GM23338 (cell line): ENCODE results near the gene OR10A4. TPM values are rescaled to one million over a fixed set of nuclear protein-coding genes. Genes with fewer than 3 reads are reported as not detected.

Experiments
- ATAC-seq: fragments of 200-7000 bp; cut with Tn5 transposase; 3 replicates; pipeline ENCODE4 v1.9.1; 2020
- DNase-seq: peaks from one replicate; pipeline ENCODE4 v3.0.0-alpha.2; 2015; ENCODE audit warnings: low spot score
- H2AFZ ChIP-seq: fragments of 200-600 bp; sonication (generic); 2 replicates; pipeline ENCODE4 v1.8.0; 2016; ENCODE audit warnings: antibody characterized with exemption, mild to moderate bottlenecking, moderate library complexity
- H3F3A ChIP-seq: fragments of 200-600 bp; sonication (generic); replicated peaks from 2 replicates; pipeline ENCODE4 v1.8.0; 2017; ENCODE audit warnings: antibody characterized with exemption, mixed run types, low read depth
- H3K27ac ChIP-seq: fragments of 200-600 bp; sonication (generic); 2 replicates; pipeline ENCODE4 v1.6.1; 2016; ENCODE audit warnings: low read depth
- H3K27me3 ChIP-seq: fragments of 200-600 bp; sonication (generic); 2 replicates; pipeline ENCODE4 v1.8.0; 2016; ENCODE audit warnings: mild to moderate bottlenecking, mixed run types, moderate library complexity; ENCODE audit not compliant: insufficient read depth
- H3K36me3 ChIP-seq: fragments of 200-600 bp; sonication (generic); 2 replicates; pipeline ENCODE4 v1.8.0; 2016; ENCODE audit warnings: mild to moderate bottlenecking; ENCODE audit not compliant: insufficient read depth
- H3K4me1 ChIP-seq: fragments of 200-600 bp; sonication (generic); 2 replicates; pipeline ENCODE4 v1.8.0; 2016; ENCODE audit warnings: mild to moderate bottlenecking, moderate library complexity; ENCODE audit not compliant: insufficient read depth
- H3K4me2 ChIP-seq: fragments of 200-600 bp; sonication (generic); 2 replicates; pipeline ENCODE4 v1.7.1; 2017; ENCODE audit warnings: mixed run types
- H3K4me3 ChIP-seq: fragments of 200-600 bp; sonication (generic); 2 replicates; pipeline ENCODE4 v1.6.1; 2016; ENCODE audit warnings: mixed run types
- H3K79me2 ChIP-seq: fragments of 200-600 bp; sonication (generic); replicated peaks from 2 replicates; pipeline ENCODE4 v1.8.0; 2017; ENCODE audit warnings: mild to moderate bottlenecking; ENCODE audit not compliant: insufficient read depth
- H3K9me2 ChIP-seq: fragments of 200-600 bp; sonication (generic); 2 replicates; pipeline ENCODE4 v1.8.0; 2017; ENCODE audit not compliant: insufficient read depth
- H4K20me1 ChIP-seq: fragments of 200-600 bp; sonication (generic); replicated peaks from 2 replicates; pipeline ENCODE4 v1.8.0; 2017; ENCODE audit warnings: mild to moderate bottlenecking; ENCODE audit not compliant: insufficient read depth
- H3K27ac Mint-ChIP-seq: 2 replicates; pipeline ENCODE4 v1.8.0; 2020; ENCODE audit warnings: inconsistent platforms, mild to moderate bottlenecking, moderate library complexity, mixed read lengths
- H3K27me3 Mint-ChIP-seq: 3 replicates; pipeline ENCODE4 v1.8.0; 2022; ENCODE audit warnings: low read depth, mild to moderate bottlenecking, moderate library complexity, mixed read lengths, inconsistent platforms; ENCODE audit not compliant: insufficient read depth, poor library complexity
- H3K36me3 Mint-ChIP-seq: 3 replicates; pipeline ENCODE4 v1.8.0; 2021; ENCODE audit warnings: low read depth, mild to moderate bottlenecking, inconsistent platforms, moderate library complexity, mixed read lengths
- H3K4me1 Mint-ChIP-seq: 3 replicates; pipeline ENCODE4 v1.8.0; 2020; ENCODE audit warnings: mild to moderate bottlenecking, inconsistent platforms, mixed read lengths
- H3K4me3 Mint-ChIP-seq: 3 replicates; pipeline ENCODE4 v1.8.0; 2021; ENCODE audit warnings: moderate library complexity, mild to moderate bottlenecking, inconsistent platforms, mixed read lengths
- H3K9me3 Mint-ChIP-seq: 3 replicates; pipeline ENCODE4 v1.8.0; 2020; ENCODE audit warnings: moderate library complexity, mild to moderate bottlenecking, inconsistent platforms, mixed read lengths
- CREB1 ChIP-seq: fragments of 250-450 bp; sonication (Bioruptor Pico); IDR thresholded peaks from 2 replicates; pipeline ENCODE4 v1.5.0; 2020; ENCODE audit warnings: low read depth, mild to moderate bottlenecking, moderate library complexity
- EZH2 ChIP-seq: fragments of 200-600 bp; sonication (generic); IDR thresholded peaks from one replicate; pipeline ENCODE4 v1.8.0; 2017; ENCODE audit warnings: antibody characterized with exemption, mild to moderate bottlenecking, low read depth; ENCODE audit not compliant: unreplicated experiment
- JUNB ChIP-seq: IDR thresholded peaks from one replicate; pipeline ENCODE4 v1.6.1; 2016; ENCODE audit warnings: antibody characterized with exemption; ENCODE audit not compliant: unreplicated experiment
- NANOG ChIP-seq: IDR thresholded peaks from 2 replicates; pipeline ENCODE4 v1.6.1; 2016; ENCODE audit warnings: antibody characterized with exemption, borderline replicate concordance
- POLR2AphosphoS5 ChIP-seq: IDR thresholded peaks from 2 replicates; pipeline ENCODE4 v1.6.1; 2016; ENCODE audit warnings: antibody characterized with exemption, low read depth
- REST ChIP-seq: IDR thresholded peaks from one replicate; pipeline ENCODE4 v1.6.1; 2018; ENCODE audit warnings: antibody characterized with exemption; ENCODE audit not compliant: unreplicated experiment
- ZNF114 ChIP-seq: fragments of 250-450 bp; sonication (Bioruptor Pico); IDR thresholded peaks from 2 replicates; pipeline ENCODE4 v1.5.0; 2020; ENCODE audit warnings: mild to moderate bottlenecking, moderate library complexity
- ZNF331 ChIP-seq: fragments of 250-450 bp; sonication (Bioruptor Pico); IDR thresholded peaks from 2 replicates; pipeline ENCODE4 v1.5.0; 2020; ENCODE audit warnings: low read depth, mild to moderate bottlenecking, moderate library complexity
- polyA plus RNA-seq: library from polyadenylated mRNA; unstranded; fragments of >200 nt; fragmentation: Nextera tagmentation; extraction: Ambion mirVana; gene quantifications from 2 replicates; pipeline ENCODE4 v1.2.1, GENCODE V29; 2016
- total RNA-seq: library from RNA; depleted of rRNA; stranded (reverse); fragments of >200 nt; shearing (Covaris generic); gene quantifications from 2 replicates; pipeline ENCODE4 v1.2.3, GENCODE V29; 2014
- TF ChIP-seq, protein P1 (sequence below): IDR thresholded peaks from 2 replicates; pipeline ENCODE4 v1.6.1; 2016; ENCODE audit warnings: antibody characterized with exemption
- TF ChIP-seq, protein P2 (sequence below): fragments of 250-450 bp; sonication (Bioruptor Pico); IDR thresholded peaks from 2 replicates; pipeline ENCODE4 v1.5.0; 2020; ENCODE audit warnings: mild to moderate bottlenecking, moderate library complexity

OR10A4 gene
- total and polyA plus RNA-seq, 2 experiments from 2014 or later, result 0.21 TPM; not detected in 1

DNA sequence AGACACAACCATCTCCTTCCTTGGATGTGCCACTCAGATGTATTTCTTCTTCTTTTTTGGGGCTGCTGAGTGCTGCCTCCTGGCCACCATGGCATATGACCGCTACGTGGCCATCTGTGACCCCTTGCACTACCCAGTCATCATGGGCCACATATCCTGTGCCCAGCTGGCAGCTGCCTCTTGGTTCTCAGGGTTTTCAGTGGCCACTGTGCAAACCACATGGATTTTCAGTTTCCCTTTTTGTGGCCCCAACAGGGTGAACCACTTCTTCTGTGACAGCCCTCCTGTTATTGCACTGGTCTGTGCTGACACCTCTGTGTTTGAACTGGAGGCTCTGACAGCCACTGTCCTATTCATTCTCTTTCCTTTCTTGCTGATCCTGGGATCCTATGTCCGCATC is 489 bp downstream of the OR10A4 start:
- H3K4me2 ChIP-seq, result no peak overlapping the region
- no peaks in the 10 kb centered on the region for H3K4me1 Mint-ChIP-seq
- H3K4me3 ChIP-seq, result no peak overlapping the region
- H2AFZ ChIP-seq, result no peak overlapping the region
- H3K27me3 ChIP-seq, result no peaks in the 10 kb centered on the region
- H3K4me3 Mint-ChIP-seq, result no peak overlapping the region
- H3K36me3 Mint-ChIP-seq, result no peaks in the 10 kb centered on the region
- 0 out of 3 replicates have a peak, but pooled peaks cover 3% of the 10 kb centered on the region for H3K9me3 Mint-ChIP-seq
- ATAC-seq (no peak), DNase-seq (no peak)
- H3F3A ChIP-seq, result no peaks in the 10 kb centered on the region
- H3K27me3 Mint-ChIP-seq, result no peaks in the 10 kb centered on the region
- no peaks in the 10 kb centered on the region for H4K20me1 ChIP-seq
- no peaks in the 10 kb centered on the region for H3K9me2 ChIP-seq
- H3K27ac ChIP-seq, result no peak overlapping the region
- no peak overlapping the region for H3K27ac Mint-ChIP-seq
- H3K4me1 ChIP-seq, result no peaks in the 10 kb centered on the region
- no peak for TF ChIP-seq NANOG
- TF ChIP-seq ZNF331, result no peak
- no peaks in the 10 kb centered on the region for H3K36me3 ChIP-seq
- no peaks in the 10 kb centered on the region for H3K79me2 ChIP-seq

- Histone ChIP-seq H3K36me3 (no peaks in the 10 kb centered on the region), H3K79me2 (no peaks in the 10 kb centered on the region), H3K4me2 (no peak overlapping the region), H3K9me2 (no peaks in the 10 kb centered on the region), H3K4me3 (no peak overlapping the region), H3K27ac (no peak overlapping the region), H4K20me1 (no peaks in the 10 kb centered on the region), H3K27me3 (no peaks in the 10 kb centered on the region), H3K4me1 (peaks cover 4% of the 10 kb centered on the region; the same call in 1 of the 2 replicates), H2AFZ (no peak overlapping the region), H3F3A (no peaks in the 10 kb centered on the region)
- Mint-ChIP-seq H3K4me1 (no peaks in the 10 kb centered on the region), H3K4me3 (no peak overlapping the region), H3K27ac (no peak overlapping the region), H3K36me3 (no peaks in the 10 kb centered on the region), H3K9me3 (no peaks in the 10 kb centered on the region; the same call in 1 of the 3 replicates), H3K27me3 (no peaks in the 10 kb centered on the region)
- no peak for DNase-seq
- no peak for ATAC-seq
- TF ChIP-seq CREB1 (CRISPR knock-in tag) (no peak), ZNF114 (no peak), EZH2 (no peak), POLR2AphosphoS5 (no peak), JUNB (no peak), REST (no peak), ZNF331 (no peak)
- TF ChIP-seq, protein P1, sequence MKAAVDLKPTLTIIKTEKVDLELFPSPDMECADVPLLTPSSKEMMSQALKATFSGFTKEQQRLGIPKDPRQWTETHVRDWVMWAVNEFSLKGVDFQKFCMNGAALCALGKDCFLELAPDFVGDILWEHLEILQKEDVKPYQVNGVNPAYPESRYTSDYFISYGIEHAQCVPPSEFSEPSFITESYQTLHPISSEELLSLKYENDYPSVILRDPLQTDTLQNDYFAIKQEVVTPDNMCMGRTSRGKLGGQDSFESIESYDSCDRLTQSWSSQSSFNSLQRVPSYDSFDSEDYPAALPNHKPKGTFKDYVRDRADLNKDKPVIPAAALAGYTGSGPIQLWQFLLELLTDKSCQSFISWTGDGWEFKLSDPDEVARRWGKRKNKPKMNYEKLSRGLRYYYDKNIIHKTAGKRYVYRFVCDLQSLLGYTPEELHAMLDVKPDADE, result no peak
- TF ChIP-seq, protein P2, sequence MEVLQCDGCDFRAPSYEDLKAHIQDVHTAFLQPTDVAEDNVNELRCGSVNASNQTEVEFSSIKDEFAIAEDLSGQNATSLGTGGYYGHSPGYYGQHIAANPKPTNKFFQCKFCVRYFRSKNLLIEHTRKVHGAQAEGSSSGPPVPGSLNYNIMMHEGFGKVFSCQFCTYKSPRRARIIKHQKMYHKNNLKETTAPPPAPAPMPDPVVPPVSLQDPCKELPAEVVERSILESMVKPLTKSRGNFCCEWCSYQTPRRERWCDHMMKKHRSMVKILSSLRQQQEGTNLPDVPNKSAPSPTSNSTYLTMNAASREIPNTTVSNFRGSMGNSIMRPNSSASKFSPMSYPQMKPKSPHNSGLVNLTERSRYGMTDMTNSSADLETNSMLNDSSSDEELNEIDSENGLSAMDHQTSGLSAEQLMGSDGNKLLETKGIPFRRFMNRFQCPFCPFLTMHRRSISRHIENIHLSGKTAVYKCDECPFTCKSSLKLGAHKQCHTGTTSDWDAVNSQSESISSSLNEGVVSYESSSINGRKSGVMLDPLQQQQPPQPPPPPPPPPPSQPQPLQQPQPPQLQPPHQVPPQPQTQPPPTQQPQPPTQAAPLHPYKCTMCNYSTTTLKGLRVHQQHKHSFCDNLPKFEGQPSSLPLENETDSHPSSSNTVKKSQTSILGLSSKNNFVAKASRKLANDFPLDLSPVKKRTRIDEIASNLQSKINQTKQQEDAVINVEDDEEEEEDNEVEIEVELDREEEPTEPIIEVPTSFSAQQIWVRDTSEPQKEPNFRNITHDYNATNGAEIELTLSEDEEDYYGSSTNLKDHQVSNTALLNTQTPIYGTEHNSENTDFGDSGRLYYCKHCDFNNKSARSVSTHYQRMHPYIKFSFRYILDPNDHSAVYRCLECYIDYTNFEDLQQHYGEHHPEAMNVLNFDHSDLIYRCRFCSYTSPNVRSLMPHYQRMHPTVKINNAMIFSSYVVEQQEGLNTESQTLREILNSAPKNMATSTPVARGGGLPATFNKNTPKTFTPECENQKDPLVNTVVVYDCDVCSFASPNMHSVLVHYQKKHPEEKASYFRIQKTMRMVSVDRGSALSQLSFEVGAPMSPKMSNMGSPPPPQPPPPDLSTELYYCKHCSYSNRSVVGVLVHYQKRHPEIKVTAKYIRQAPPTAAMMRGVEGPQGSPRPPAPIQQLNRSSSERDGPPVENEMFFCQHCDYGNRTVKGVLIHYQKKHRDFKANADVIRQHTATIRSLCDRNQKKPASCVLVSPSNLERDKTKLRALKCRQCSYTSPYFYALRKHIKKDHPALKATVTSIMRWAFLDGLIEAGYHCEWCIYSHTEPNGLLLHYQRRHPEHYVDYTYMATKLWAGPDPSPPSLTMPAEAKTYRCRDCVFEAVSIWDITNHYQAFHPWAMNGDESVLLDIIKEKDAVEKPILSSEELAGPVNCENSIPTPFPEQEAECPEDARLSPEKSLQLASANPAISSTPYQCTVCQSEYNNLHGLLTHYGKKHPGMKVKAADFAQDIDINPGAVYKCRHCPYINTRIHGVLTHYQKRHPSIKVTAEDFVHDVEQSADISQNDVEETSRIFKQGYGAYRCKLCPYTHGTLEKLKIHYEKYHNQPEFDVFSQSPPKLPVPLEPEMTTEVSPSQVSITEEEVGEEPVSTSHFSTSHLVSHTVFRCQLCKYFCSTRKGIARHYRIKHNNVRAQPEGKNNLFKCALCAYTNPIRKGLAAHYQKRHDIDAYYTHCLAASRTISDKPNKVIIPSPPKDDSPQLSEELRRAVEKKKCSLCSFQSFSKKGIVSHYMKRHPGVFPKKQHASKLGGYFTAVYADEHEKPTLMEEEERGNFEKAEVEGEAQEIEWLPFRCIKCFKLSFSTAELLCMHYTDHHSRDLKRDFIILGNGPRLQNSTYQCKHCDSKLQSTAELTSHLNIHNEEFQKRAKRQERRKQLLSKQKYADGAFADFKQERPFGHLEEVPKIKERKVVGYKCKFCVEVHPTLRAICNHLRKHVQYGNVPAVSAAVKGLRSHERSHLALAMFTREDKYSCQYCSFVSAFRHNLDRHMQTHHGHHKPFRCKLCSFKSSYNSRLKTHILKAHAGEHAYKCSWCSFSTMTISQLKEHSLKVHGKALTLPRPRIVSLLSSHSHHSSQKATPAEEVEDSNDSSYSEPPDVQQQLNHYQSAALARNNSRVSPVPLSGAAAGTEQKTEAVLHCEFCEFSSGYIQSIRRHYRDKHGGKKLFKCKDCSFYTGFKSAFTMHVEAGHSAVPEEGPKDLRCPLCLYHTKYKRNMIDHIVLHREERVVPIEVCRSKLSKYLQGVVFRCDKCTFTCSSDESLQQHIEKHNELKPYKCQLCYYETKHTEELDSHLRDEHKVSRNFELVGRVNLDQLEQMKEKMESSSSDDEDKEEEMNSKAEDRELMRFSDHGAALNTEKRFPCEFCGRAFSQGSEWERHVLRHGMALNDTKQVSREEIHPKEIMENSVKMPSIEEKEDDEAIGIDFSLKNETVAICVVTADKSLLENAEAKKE (CRISPR knock-in tag), result no peak
Observed at GRCh38 chr11:6882751-6883150, 6.3 kb downstream of the OR10A4 start.
